ENCODE measurements around the gene HTR6.

The HTR6 gene

DNA sequence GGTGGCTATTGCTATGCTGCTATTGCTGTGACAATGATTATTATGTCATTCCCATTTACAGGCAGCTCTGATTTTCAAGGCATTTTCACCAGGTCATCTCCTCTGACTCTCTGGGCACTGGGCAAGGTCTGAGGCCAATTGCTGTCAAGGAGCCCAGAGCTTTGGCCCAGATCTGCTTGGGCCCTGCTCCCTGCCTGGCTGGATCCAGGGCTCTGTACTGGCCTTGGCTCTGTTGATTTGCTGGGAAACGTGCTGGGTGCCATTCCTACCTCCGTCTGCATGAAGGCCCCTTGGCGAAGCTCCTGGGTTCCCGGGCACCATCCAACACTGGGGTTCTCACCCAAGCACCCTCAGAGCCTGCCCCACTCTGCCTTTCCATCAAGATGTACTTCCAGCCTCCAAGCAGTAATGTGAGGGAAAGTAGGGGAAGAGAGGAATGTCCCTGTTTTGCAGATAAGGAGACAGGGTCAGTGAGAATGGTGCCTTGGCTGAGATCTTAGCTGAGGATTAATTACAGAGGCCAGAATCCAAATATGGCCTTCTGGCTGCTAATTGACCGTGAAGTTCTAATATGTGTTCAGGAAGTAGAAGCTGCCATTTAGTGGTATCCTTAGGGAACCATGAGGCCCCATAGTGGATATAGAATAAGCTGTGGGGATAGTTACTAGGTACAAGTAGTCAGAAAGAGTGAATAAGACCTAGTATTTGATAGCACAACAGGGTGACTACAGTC lies 63.9 kb downstream of the HTR6 start:
- DNase-seq, result no peak

GRCh38 chr1:19730232-19730631 lies 65.6 kb downstream of the HTR6 start:
- no peak for DNase-seq

Data from NCI-H2227 treated with DMSO at 0.1 percent for 48 hours (cell line).